DMS53 treated with DMSO at 0.1 percent for 48 hours (cell line): ENCODE measurements around the gene HOXC9.

Source experiments
- DNase-seq: peaks from one replicate; lab custom pipeline; 2025; ENCODE audit not compliant: unreplicated experiment; lab: John Stamatoyannopoulos, UW

Gene HOXC9

DNA sequence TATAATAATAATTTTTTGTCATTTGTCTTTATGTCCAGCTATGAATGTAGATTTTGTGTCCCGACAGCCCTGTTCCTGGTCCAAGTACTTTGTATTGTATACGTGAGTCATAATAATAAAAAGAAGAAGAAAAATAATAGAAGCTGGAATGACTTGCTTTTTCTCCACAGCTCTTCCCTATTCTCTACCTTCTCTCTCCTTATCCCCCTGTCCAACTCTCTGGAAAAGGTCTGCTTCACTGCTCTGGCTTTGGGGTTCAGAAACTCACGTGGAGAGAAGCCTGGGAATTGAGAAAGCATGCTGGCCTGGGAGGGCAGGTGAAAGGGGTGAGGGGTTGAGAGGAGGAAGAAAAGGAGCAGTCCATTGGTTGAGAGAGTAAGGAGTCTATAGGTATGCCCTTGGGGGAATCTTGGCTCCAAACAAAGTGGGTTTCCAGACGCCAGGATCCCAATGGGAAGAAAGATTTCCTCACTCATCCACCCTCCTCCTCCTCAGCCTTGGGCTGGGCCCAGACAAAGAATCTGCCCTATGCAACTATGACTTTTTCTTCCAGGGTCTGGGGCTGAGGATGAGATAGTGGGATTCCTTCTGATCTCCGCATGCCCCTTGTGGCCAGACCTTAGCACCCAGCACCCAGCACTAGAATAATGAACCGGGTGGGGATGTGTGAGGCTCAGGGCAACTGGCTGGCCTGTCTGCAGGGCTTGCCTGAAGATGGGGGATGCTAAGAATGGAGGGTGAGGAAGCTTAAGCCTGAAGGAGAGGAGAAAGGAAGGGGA, 12.9 kb downstream of the HOXC9 start:
- DNase-seq, result no peak

DNA sequence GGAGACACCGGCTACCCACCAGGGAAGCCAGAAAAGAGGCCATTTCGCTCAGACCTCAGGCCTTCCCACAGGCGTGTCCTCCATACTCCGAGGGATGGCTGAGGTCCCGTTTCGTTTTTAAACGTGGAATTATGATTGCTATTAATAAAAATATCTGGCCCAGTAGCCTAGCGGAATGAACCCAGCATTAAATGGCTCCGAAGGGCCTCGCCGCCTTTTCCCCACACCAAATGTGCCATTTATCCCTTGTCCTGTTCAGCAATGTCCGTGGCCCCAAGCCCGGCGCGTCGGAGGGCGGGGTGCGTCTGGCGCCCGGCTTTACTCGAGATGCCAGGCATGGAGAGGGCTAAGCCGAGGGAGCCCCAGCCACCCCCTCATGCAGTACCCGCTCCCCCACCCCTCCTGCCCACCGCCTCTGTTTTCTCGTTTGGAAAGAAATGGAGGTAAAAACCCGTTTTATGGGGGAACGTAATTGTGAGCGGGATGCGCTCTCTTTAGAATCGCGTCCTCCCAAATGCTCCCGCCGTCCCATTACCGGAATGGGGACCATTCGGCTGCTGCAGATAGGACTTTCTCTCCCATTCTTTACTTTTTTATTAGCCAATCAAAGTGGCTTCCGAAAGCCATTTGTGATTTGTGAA, 14.5 kb downstream of the HOXC9 start:
- DNase-seq, result no peak

DNA sequence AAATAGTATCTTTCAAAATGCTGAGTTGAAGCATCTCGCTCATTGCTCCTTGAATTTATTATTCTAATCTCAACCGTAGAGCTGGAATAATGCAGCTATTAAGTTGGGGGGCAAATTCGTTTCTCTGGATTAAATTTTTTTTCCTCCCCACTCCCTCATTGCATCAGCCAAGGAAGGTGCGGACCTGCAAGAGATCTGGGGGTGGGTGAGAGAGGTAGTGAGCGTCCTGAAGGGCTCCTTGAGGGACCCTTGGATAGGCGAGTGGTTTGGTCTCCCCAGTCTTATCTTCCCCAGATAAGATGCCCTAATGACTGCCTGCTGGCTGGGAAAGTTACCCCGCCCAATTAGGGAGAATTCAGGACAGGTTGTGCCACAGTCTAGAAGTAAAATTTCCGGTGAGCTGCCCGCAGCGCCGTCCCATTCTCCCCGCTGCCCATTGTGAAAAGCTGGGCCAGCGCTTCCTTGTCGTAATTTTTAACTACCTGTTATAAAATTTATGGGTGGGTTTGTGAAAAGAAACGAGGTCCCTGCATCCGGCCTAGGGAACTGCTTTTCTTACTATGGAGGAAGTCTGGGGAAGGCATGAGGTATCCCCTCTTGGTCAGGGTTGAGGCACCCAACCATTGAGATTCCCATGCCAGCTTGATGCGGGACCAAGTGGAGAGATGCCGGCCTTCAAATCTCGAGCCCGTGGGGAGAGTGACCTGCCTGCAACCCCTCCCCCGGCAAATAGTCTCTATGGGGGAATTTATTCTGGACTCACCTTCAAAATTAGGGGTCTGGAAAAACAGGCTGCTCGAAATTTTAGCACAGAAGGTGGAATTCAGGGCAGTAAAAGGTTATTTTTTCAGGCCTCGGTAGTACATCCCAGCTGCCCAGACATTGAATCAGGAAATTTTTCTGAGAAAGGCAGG, 15.3 kb downstream of the HOXC9 start:
- DNase-seq, result no peak

- DNase-seq, result no peak
Observed at GRCh38 chr12:54016051-54016450, 16.1 kb downstream of the HOXC9 start.

- no peak for DNase-seq
Observed at GRCh38 chr12:54016478-54016964, 16.6 kb downstream of the HOXC9 start.

GRCh38 chr12:54017027-54017788, 17.2 kb downstream of the HOXC9 start:
- peak; percentile 67 for DNase-seq

GRCh38 chr12:54017878-54018467, 18.0 kb downstream of the HOXC9 start:
- peak; percentile 67 for DNase-seq

DNA sequence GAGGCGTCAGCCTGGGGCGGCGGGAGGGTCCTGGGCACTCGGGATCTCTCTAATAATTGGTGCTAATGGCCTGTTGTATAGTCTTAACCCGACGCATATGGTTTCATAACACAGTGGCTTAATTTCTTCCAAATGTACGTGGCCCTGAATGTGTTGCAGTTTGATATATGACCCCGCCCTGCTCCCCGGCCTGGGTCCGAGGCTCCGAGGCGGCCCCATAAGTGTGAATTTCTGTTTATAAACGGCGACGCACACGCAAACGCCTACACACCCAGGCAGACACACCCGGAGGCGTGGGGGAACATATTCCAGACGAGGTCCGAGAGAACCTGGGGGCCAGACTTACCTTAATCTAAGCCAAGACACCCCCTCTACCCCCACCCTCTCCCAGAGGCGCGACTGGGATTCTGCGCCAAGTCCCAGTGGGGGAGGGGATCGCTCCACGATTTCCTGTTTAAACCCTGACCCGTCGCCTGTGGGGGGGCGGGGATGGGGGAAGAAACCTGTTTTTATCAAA, 18.6 kb downstream of the HOXC9 start:
- DNase-seq, result no peak

GRCh38 chr12:54019091-54019811, 19.3 kb downstream of the HOXC9 start:
- no peak for DNase-seq

DNA sequence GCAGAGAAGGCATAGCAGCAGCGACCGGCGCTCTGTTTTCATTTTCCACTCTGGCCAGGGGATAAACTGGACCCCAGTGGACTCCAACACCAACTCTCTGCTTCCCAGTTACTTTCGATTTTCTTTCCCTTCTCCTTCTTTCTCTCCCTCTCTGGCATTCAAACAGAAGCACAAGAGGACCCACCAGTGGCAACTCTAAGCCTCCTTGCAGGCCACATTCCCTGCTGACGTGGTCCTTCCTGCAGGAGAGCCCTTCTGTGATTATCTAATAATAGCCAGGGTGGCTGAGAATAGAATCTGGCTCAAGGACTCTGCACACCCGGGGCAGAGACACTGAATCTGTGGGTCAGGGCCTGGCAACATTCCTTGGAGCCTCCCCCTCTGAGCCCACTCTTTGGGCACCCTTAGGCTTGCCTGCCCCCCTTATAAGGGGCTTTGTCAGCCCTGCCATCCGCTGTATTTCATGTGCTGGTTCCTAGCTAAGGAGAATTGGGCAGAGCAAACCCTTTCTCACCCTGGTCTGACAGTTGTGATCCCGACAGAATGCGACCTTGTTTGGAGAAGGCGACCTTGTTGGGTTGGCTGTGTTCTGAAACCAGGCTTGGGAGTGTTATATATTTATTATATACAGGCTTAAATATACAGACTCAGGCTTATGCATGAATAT, 20.1 kb downstream of the HOXC9 start:
- DNase-seq, result no peak

- DNase-seq, result no peak
Observed at GRCh38 chr12:54020591-54021405, 20.8 kb downstream of the HOXC9 start.

- no peak for DNase-seq
Observed at GRCh38 chr12:54021432-54022013, 21.6 kb downstream of the HOXC9 start.

DNA sequence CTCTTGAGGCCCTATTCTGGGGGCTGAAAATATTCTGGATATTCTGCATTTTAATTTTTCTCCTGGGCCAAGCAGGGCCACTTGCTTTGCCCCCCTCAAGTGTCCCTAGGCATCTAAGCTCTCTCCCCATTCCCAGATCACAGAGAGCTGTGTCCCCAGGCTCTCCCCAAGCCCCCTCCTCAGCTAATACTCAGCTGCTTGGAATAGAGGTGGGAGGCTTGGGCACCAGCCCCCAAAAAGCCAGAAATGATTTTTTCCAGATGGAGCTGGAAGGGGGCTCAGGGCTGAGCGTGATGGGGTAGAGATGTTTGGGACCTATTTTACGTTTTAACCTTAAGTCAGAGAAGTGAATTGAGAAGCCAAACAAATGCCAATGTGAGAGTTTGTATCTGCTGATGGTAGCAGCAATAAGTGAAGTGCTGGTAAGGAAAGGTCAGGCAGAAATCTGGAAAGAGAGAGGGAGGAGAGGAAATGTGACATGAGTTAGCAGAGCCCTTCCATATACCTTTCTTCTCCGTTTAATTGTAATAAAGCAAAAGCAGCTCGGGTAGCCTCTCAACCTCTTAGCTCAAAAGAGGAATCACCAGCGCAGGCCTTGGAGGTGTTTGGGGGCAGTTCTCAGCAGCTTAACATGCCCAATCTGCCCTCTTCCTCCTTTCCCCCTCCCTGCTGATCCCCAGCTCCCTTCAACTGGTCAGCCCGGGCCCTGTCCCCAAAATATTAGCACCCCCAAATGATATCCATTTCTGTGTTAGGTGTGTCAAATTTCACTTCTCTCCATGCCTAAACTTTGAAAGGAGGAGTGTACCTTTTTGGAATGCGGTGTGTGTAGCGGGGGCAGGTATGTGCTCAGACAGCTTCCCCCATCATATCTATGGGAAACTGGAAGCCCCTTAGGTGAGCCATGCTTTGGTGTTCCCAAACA, 23.3 kb downstream of the HOXC9 start:
- no peak for DNase-seq

- no peak for DNase-seq
Observed at GRCh38 chr12:54024127-54024526, 24.2 kb downstream of the HOXC9 start.

DNA sequence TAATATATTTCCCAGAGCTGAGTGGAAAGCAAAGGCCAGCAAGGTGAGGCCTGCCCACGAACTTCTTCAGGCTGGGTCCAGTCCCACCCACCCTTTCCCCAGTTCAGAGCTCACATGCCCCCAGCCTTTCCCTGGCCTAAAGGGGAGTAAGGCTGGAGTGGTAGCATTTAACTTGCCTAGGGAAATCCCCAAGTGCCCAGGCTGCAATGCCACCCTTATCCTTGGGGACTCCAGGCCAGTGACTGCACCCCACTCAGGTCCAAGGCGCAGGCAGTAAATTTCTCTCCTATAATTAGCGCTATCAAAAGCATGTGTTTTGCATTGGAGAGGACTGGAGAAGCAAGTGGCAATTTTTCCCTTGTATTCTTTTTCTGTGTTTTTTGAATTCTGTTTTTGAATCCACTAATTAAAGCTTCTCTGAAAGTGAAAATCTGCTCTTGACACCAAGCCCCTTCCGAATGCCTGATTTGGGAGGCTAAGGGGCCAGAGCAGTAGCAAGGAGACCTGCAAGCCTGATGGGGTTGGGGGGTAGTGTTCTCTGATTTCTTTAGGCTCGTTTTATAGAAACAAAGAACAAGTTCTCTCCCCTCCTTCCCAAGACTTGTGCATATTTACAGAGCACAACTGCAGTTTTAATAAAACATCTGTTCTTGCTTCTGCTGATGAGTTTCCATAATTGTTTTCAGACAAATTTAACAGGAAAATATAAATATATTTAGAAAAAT, 24.8 kb downstream of the HOXC9 start:
- no peak for DNase-seq
